Measurements from ENCODE around the gene LBX2.
A peak's percentile ranks its signal among the peaks of the same experiment; 100 is the strongest.

The LBX2 gene

GRCh38 chr2:74474899-74475298 is 24.5 kb downstream of the LBX2 start:
- no peaks in the 10 kb centered on the region for H4K20me1 ChIP-seq (ENCODE audit: insufficient read depth, low read length, poor library complexity, severe bottlenecking)
- no peak overlapping the region for H2AFZ ChIP-seq (ENCODE audit: low read length)
- no peaks in the 10 kb centered on the region for H3K9me3 ChIP-seq (ENCODE audit: insufficient read depth, low read depth, low read length)
- no peak overlapping the region for H3K9ac ChIP-seq (ENCODE audit: low read depth, low read length, poor library complexity, severe bottlenecking)
- no peaks in the 10 kb centered on the region for H3K9me2 ChIP-seq (replicated peaks; ENCODE audit: low read depth, low read length)
- H3K27me3 ChIP-seq (ENCODE audit: insufficient read depth, low read length, poor library complexity, severe bottlenecking): no peaks in the 10 kb centered on the region
- H3K4me1 ChIP-seq (ENCODE audit: insufficient read depth, low read length, poor library complexity, severe bottlenecking): peaks cover 24% of the 10 kb centered on the region
- peaks cover 6% of the 10 kb centered on the region; the same call in 1 of the 2 replicates for H3K36me3 ChIP-seq (ENCODE audit: insufficient read depth, low read length)
- TF ChIP-seq EZH2phosphoT487 (IDR thresholded peaks at IDR 0.05; ENCODE audit: borderline replicate concordance) (no peak), CTCF (conservative IDR thresholded peaks at IDR 0.05; ENCODE audit: low read length) (peak; percentile 56)
- H3F3A ChIP-seq (ENCODE audit: low read depth): peaks cover 5% of the 10 kb centered on the region; the same call in 1 of the 2 replicates
- no peak overlapping the region for H3K4me3 ChIP-seq (ENCODE audit: low read length, poor library complexity, severe bottlenecking)
- no peak overlapping the region for H3K4me2 ChIP-seq (ENCODE audit: low read depth, low read length, poor library complexity, severe bottlenecking)
- H3K79me2 ChIP-seq (ENCODE audit: insufficient read depth, low read length): peaks cover 25% of the 10 kb centered on the region

DNA sequence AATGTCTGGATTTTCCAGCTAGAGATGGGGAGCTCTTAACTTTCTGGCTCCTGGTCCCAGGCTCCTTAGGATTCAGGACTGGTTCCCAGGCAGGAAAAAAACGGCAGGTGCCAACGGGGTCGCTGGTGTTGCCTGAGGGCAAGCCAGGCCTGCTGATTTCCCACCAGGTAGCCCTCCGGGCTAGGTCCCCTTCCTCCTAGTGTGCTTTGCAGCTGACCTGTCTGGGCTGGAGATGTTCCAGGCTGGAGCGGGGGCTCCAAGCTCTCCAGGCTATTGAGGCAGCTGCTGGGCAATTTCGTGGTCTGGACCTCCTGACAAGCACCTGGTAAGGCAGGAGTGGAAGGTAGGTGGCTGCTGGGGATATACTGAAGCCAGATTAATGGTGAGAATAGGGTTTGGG is 24.9 kb downstream of the LBX2 start:
- Histone ChIP-seq H3K9me3 (ENCODE audit: insufficient read depth, low read depth, low read length) (no peaks in the 10 kb centered on the region), H2AFZ (ENCODE audit: low read length) (no peak overlapping the region), H3K79me2 (ENCODE audit: insufficient read depth, low read length) (peaks cover 20% of the 10 kb centered on the region), H3K4me1 (ENCODE audit: insufficient read depth, low read length, poor library complexity, severe bottlenecking) (peaks cover 20% of the 10 kb centered on the region), H3K27me3 (ENCODE audit: insufficient read depth, low read length, poor library complexity, severe bottlenecking) (no peaks in the 10 kb centered on the region), H3K9me2 (replicated peaks; ENCODE audit: low read depth, low read length) (no peaks in the 10 kb centered on the region), H3K36me3 (ENCODE audit: insufficient read depth, low read length) (peaks cover 6% of the 10 kb centered on the region; the same call in 1 of the 2 replicates), H3K9ac (ENCODE audit: low read depth, low read length, poor library complexity, severe bottlenecking) (no peak overlapping the region), H3F3A (ENCODE audit: low read depth) (peaks cover 5% of the 10 kb centered on the region; the same call in 1 of the 2 replicates), H3K4me2 (ENCODE audit: low read depth, low read length, poor library complexity, severe bottlenecking) (no peak overlapping the region), H4K20me1 (ENCODE audit: insufficient read depth, low read length, poor library complexity, severe bottlenecking) (no peaks in the 10 kb centered on the region), H3K4me3 (ENCODE audit: low read length, poor library complexity, severe bottlenecking) (no peak overlapping the region)
- TF ChIP-seq CTCF (conservative IDR thresholded peaks at IDR 0.05; ENCODE audit: low read length) (no peak), EZH2phosphoT487 (IDR thresholded peaks at IDR 0.05; ENCODE audit: borderline replicate concordance) (no peak)

DNA sequence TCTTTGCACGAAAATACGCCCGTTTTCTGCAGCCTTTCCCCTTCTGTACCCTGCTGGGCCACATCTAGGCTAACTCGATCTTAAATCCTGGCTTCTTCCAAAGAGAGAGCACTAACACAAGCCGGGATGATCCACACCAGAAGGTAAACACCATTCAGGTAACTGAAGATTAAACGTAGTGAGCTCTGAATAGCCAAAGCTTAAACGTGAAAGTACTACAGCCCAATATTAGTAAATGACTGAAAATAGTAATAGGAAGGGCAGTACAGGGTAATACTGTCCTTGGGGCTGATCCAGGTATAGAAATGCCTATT is 26.5 kb downstream of the LBX2 start:
- Histone ChIP-seq H3K4me1 (ENCODE audit: insufficient read depth, low read length, poor library complexity, severe bottlenecking) (peaks cover 16% of the 10 kb centered on the region), H3F3A (ENCODE audit: low read depth) (peaks cover 5% of the 10 kb centered on the region; the same call in 1 of the 2 replicates), H3K9ac (ENCODE audit: low read depth, low read length, poor library complexity, severe bottlenecking) (peak overlapping the region; percentile 86), H3K9me3 (ENCODE audit: insufficient read depth, low read depth, low read length) (no peaks in the 10 kb centered on the region), H3K9me2 (replicated peaks; ENCODE audit: low read depth, low read length) (no peaks in the 10 kb centered on the region), H3K36me3 (ENCODE audit: insufficient read depth, low read length) (peaks cover 6% of the 10 kb centered on the region; the same call in 1 of the 2 replicates), H4K20me1 (ENCODE audit: insufficient read depth, low read length, poor library complexity, severe bottlenecking) (no peaks in the 10 kb centered on the region), H3K4me2 (ENCODE audit: low read depth, low read length, poor library complexity, severe bottlenecking) (peak overlapping the region; percentile 92), H3K27me3 (ENCODE audit: insufficient read depth, low read length, poor library complexity, severe bottlenecking) (no peaks in the 10 kb centered on the region), H3K4me3 (ENCODE audit: low read length, poor library complexity, severe bottlenecking) (peak overlapping the region; percentile 86), H3K79me2 (ENCODE audit: insufficient read depth, low read length) (peaks cover 14% of the 10 kb centered on the region; the same call in 1 of the 2 replicates), H2AFZ (ENCODE audit: low read length) (peak overlapping the region; percentile 71)
- TF ChIP-seq CTCF (conservative IDR thresholded peaks at IDR 0.05; ENCODE audit: low read length) (no peak), EZH2phosphoT487 (IDR thresholded peaks at IDR 0.05; ENCODE audit: borderline replicate concordance) (no peak)
